Gastrocnemius medialis (tissue), 4 donors: Measurements from ENCODE around the gene N4BP3.

Experiments
- POLR2A ChIP-seq, 2 donors: fragments of 450-650 bp; IDR thresholded peaks; one replicate each; pipeline ENCODE4 v1.6.1; 2017; ENCODE audit warnings: antibody characterized with exemption in 2 of 2, mild to moderate bottlenecking in 2 of 2, moderate library complexity in 2 of 2
- TF ChIP-seq, protein P1 (sequence below), 5 experiments: fragments of 450-650 bp in 3 of 5; fragments of 200-600 bp in 2 of 5; sonication (generic) in 2 of 5; IDR thresholded peaks in 4 of 5; conservative IDR thresholded peaks in 1 of 5; 1 replicate in 4 of 5; 2 replicates in 1 of 5; pipeline ENCODE4 v1.5.1; 2016 to 2019; ENCODE audit warnings: antibody characterized with exemption in 5 of 5, mild to moderate bottlenecking in 3 of 5, moderate library complexity in 3 of 5

DNA sequence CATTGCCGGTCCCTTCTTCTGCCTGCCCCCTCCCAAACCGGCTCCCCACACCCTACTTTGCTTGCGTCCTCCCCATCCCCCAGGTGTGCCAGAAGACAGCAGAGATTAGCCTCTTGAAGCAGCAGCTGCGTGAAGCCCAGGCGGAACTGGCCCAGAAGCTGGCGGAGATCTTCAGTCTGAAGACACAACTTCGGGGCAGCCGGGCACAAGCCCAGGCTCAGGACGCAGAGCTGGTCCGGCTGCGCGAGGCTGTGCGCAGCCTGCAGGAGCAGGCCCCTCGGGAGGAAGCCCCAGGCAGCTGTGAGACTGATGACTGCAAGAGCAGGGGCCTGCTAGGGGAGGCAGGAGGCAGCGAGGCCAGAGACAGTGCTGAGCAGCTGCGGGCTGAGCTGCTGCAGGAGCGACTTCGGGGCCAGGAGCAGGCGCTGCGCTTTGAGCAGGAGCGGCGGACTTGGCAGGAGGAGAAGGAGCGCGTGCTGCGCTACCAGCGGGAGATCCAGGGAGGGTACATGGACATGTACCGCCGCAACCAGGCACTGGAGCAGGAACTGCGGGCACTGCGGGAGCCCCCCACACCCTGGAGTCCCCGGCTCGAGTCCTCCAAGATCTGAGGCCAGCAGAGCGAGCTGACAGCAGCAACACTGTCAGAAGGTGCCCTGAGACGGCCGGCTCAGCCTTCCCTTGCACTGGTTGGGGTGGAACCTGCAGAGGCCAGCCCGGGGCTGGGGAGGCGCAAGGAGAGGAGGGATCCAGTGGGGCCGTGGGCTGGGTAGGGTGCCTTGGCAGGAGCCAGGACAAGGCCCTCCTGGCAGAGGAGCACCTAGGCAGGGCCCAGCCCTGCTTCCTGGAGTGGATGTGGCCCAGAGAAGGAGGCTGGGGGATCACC is 8.3 kb downstream of the N4BP3 start:
- no peak for TF ChIP-seq POLR2A (IDR thresholded peaks at IDR 0.05)
- TF ChIP-seq, protein P1, sequence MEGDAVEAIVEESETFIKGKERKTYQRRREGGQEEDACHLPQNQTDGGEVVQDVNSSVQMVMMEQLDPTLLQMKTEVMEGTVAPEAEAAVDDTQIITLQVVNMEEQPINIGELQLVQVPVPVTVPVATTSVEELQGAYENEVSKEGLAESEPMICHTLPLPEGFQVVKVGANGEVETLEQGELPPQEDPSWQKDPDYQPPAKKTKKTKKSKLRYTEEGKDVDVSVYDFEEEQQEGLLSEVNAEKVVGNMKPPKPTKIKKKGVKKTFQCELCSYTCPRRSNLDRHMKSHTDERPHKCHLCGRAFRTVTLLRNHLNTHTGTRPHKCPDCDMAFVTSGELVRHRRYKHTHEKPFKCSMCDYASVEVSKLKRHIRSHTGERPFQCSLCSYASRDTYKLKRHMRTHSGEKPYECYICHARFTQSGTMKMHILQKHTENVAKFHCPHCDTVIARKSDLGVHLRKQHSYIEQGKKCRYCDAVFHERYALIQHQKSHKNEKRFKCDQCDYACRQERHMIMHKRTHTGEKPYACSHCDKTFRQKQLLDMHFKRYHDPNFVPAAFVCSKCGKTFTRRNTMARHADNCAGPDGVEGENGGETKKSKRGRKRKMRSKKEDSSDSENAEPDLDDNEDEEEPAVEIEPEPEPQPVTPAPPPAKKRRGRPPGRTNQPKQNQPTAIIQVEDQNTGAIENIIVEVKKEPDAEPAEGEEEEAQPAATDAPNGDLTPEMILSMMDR (IDR thresholded peaks at IDR 0.05 in 4 of 5, conservative IDR thresholded peaks at IDR 0.05 in 1 of 5) = no peak
